Large intestine (tissue), 12 donors: ENCODE results near the gene SUGT1. TPM values are rescaled to one million over a fixed set of nuclear protein-coding genes. Genes with fewer than 3 reads are reported as not detected.
"Not testable (repeated sequence)": the region's sequence is repeated elsewhere in the genome, so short reads cannot be mapped to it uniquely, and the experiment has no call there.

Source experiments
- DNase-seq, 2 donors: peaks; one replicate each; pipeline versions ENCODE4 v3.0.0 to v3.0.0-alpha.2; 2013
- H3K27ac ChIP-seq: one replicate; pipeline ENCODE4 v1.5.1; 2013; ENCODE audit warnings: low read length
- H3K27me3 ChIP-seq: 2 replicates; pipeline ENCODE4 v1.6.1; 2013; ENCODE audit warnings: low read length; ENCODE audit not compliant: control insufficient read depth, insufficient read depth
- H3K36me3 ChIP-seq: 2 replicates; pipeline ENCODE4 v1.6.1; 2013; ENCODE audit warnings: low read length; ENCODE audit not compliant: control insufficient read depth, insufficient read depth
- H3K4me1 ChIP-seq: one replicate; pipeline ENCODE4 v1.6.1; 2013; ENCODE audit warnings: low read length; ENCODE audit not compliant: control insufficient read depth, insufficient read depth
- H3K4me3 ChIP-seq: one replicate; pipeline ENCODE4 v1.5.1; 2013; ENCODE audit warnings: low read length
- H3K9me3 ChIP-seq: one replicate; pipeline ENCODE4 v1.6.1; 2013; ENCODE audit warnings: mild to moderate bottlenecking, low read depth, low read length, moderate library complexity; ENCODE audit not compliant: control insufficient read depth
- WGBS: methylation state at CpG from one replicate; pipeline ENCODE4 v1.1.5; 2013; ENCODE audit warnings: low lambda C conversion rate; ENCODE audit not compliant: insufficient coverage; 5-methylcytosine and 5-hydroxymethylcytosine counted together
- long read RNA-seq, 11 donors: transcript quantifications; one replicate each; lab custom pipeline, GENCODE V29; 2026
- polyA plus RNA-seq: library from polyadenylated mRNA; unstranded; fragments of 120-200 nt; gene quantifications from one replicate; pipeline ENCODE4 v1.2.1, GENCODE V29; 2013

Gene SUGT1
- 47.3 TPM for polyA plus RNA-seq
- long read RNA-seq, donor 1, transcript SUGT1-204 (1 exons, 2,802 nt) = major isoform, 5 of 11 reads
- long read RNA-seq, donor 1, partial matches to known transcripts = 6 of 11 reads
- long read RNA-seq, donor 1, other reads (novel, unspliced or antisense) = 0 of 11 reads
- long read RNA-seq, donor 2, full-length matches to known transcripts = 7 of 17 reads
- long read RNA-seq, donor 2, partial matches to known transcripts = 0 of 17 reads
- long read RNA-seq, donor 2, other reads (novel, unspliced or antisense) = 10 of 17 reads
- long read RNA-seq, donor 3 = 0 reads
- long read RNA-seq, donor 4 = 0 reads
- long read RNA-seq, donor 5, transcript SUGT1-204 (1 exons, 2,802 nt) = major isoform, 7 of 12 reads
- long read RNA-seq, donor 5, partial matches to known transcripts = 0 of 12 reads
- long read RNA-seq, donor 5, other reads (novel, unspliced or antisense) = 5 of 12 reads
- long read RNA-seq, donor 6, full-length matches to known transcripts = 7 of 13 reads
- long read RNA-seq, donor 6, partial matches to known transcripts = 6 of 13 reads
- long read RNA-seq, donor 6, other reads (novel, unspliced or antisense) = 0 of 13 reads
- long read RNA-seq, donor 7, partial matches to known transcripts = 0 of 2 reads
- long read RNA-seq, donor 7, other reads (novel, unspliced or antisense) = 0 of 2 reads
- long read RNA-seq, donor 8, full-length matches to known transcripts = 5 of 23 reads
- long read RNA-seq, donor 8, partial matches to known transcripts = 5 of 23 reads
- long read RNA-seq, donor 8, other reads (novel, unspliced or antisense) = 13 of 23 reads
- long read RNA-seq, donor 9, partial matches to known transcripts = 11 of 18 reads
- long read RNA-seq, donor 9, other reads (novel, unspliced or antisense) = 5 of 18 reads
- long read RNA-seq, donor 10, transcript SUGT1-204 (1 exons, 2,802 nt) = major isoform, 6 of 17 reads
- long read RNA-seq, donor 10, partial matches to known transcripts = 5 of 17 reads
- long read RNA-seq, donor 10, other reads (novel, unspliced or antisense) = 6 of 17 reads
- long read RNA-seq, donor 11, transcript SUGT1-204 (1 exons, 2,802 nt) = major isoform, 6 of 6 reads
- long read RNA-seq, donor 11, partial matches to known transcripts = 0 of 6 reads
- long read RNA-seq, donor 11, other reads (novel, unspliced or antisense) = 0 of 6 reads

- no peaks in the 10 kb centered on the region for H3K27me3 ChIP-seq
- no peaks in the 10 kb centered on the region for H3K9me3 ChIP-seq
- H3K27ac ChIP-seq = peak within 1 kb of the TSS; percentile 97
- no peaks in the 10 kb centered on the region for H3K4me1 ChIP-seq
- H3K4me3 ChIP-seq = peak within 1 kb of the TSS; percentile 74
- peaks cover 10% of the 10 kb centered on the region for H3K36me3 ChIP-seq
- peak; percentile 98 to 99 for DNase-seq
- no CpG with 5 or more reads among the region's 61 CpGs for WGBS
Measured at GRCh38 chr13:52652196-52652979, at the start of gene SUGT1. Gene SUGT1 (plus strand): TSS chr13:52652836. CDS start chr13:52652921, 85 bp downstream.

GRCh38 chr13:52603316-52603715 lies 49.3 kb upstream of the SUGT1 start:
- H3K36me3 ChIP-seq, DNase-seq, H3K4me1 ChIP-seq, H3K4me3 ChIP-seq, H3K9me3 ChIP-seq, H3K27me3 ChIP-seq, H3K27ac ChIP-seq: not testable (repeated sequence)
- no CpG with 5 or more reads among the region's 4 CpGs for WGBS

GRCh38 chr13:52606126-52606525 lies 46.5 kb upstream of the SUGT1 start:
- H3K27me3 ChIP-seq, H3K4me1 ChIP-seq, DNase-seq, H3K4me3 ChIP-seq, H3K9me3 ChIP-seq, H3K27ac ChIP-seq, H3K36me3 ChIP-seq: not testable (repeated sequence)
- WGBS = no CpG with 5 or more reads among the region's 6 CpGs

GRCh38 chr13:52606795-52607194 lies 45.8 kb upstream of the SUGT1 start:
- WGBS = no CpG with 5 or more reads among the region's 1 CpG
- not testable (repeated sequence) for H3K27me3 ChIP-seq, H3K4me3 ChIP-seq, H3K27ac ChIP-seq, H3K4me1 ChIP-seq, H3K9me3 ChIP-seq, H3K36me3 ChIP-seq
- peak in 1 of 2 donors; percentile 18 for DNase-seq

GRCh38 chr13:52608184-52608583 lies 44.5 kb upstream of the SUGT1 start:
- H3K9me3 ChIP-seq, DNase-seq, H3K27me3 ChIP-seq, H3K36me3 ChIP-seq, H3K27ac ChIP-seq, H3K4me1 ChIP-seq, H3K4me3 ChIP-seq: not testable (repeated sequence)
- 52% methylated on average over 2 of the region's 8 CpGs for whole genome bisulfite sequencing

GRCh38 chr13:52609013-52609606 lies 43.5 kb upstream of the SUGT1 start:
- not testable (repeated sequence) for H3K4me1 ChIP-seq, H3K4me3 ChIP-seq, H3K27ac ChIP-seq, H3K9me3 ChIP-seq, H3K36me3 ChIP-seq, H3K27me3 ChIP-seq
- DNase-seq = peak in 1 of 2 donors; percentile 37
- no CpG with 5 or more reads among the region's 10 CpGs for WGBS

- not testable (repeated sequence) for H3K9me3 ChIP-seq, H3K27me3 ChIP-seq, H3K36me3 ChIP-seq, H3K4me1 ChIP-seq, H3K4me3 ChIP-seq, H3K27ac ChIP-seq
- DNase-seq = peak in 1 of 2 donors; percentile 26
- WGBS = no CpG with 5 or more reads among the region's 5 CpGs
Measured at GRCh38 chr13:52610158-52610557, 42.5 kb upstream of the SUGT1 start.

- no peak for DNase-seq
- H3K4me1 ChIP-seq = no peaks in the 10 kb centered on the region
- no peaks in the 10 kb centered on the region for H3K9me3 ChIP-seq
- H3K27ac ChIP-seq = no peak overlapping the region
- H3K36me3 ChIP-seq = no peaks in the 10 kb centered on the region
- no peaks in the 10 kb centered on the region for H3K27me3 ChIP-seq
- H3K4me3 ChIP-seq = no peak overlapping the region
- 93% methylated on average over 4 of the region's 4 CpGs for WGBS
Measured at GRCh38 chr13:52615134-52615801, 37.4 kb upstream of the SUGT1 start.

GRCh38 chr13:52615812-52616211 lies 36.8 kb upstream of the SUGT1 start:
- no CpG with 5 or more reads among the region's 5 CpGs for WGBS
- H3K27ac ChIP-seq = no peak overlapping the region
- no peaks in the 10 kb centered on the region for H3K36me3 ChIP-seq
- H3K4me1 ChIP-seq = no peaks in the 10 kb centered on the region
- no peaks in the 10 kb centered on the region for H3K27me3 ChIP-seq
- no peak for DNase-seq
- no peak overlapping the region for H3K4me3 ChIP-seq
- H3K9me3 ChIP-seq = no peaks in the 10 kb centered on the region
